ENCODE measurements around the gene CDKN2D.
A peak's percentile ranks its signal among the peaks of the same experiment; 100 is the strongest.

CDKN2D gene

GRCh38 chr19:10568826-10569651 is at the start of gene CDKN2D:
TSS of gene CDKN2D (minus strand) at chr19:10568979. CDS start at chr19:10568653, 326 bp downstream.
- H3K27ac ChIP-seq: peak within 1 kb of the TSS; percentile 14 to 95 (median 84)

DNA sequence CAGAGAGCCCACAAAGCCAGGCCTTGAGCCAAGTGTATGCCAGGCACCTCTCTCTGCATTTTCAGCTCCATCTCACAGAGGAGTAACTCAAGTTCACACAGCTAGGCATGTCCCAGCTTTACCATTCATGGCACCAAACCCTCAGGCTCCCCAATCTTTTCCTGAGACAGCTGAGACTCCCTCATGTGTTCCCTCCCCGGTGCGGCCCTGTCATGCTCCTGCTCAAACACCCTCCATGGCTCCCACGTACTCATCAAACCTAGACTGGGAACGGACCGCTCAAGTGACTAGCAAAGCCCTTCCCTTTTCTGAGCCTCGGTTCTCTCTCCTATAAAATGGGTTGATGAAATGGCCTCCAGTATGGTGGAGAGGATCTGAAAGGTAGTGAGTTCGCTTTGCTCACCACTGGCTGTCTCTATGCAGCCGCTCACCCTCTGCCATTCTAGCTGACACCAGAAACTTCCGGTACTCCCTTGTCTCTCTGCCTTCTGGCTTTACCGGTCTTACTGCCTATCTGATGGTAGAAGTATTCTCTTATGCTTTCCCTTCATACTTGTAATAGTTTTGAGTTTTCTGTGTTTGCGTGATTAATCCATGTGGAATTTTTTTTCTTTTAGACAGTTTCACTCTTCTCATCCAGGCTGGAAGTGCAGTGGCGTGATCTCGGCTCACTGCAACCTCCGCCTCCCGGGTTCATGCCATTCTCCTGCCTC is 48.8 kb upstream of the CDKN2D start:
- no peak overlapping the region for H3K4me3 ChIP-seq

More at GRCh38 chr19:10568826-10569651, at the start of gene CDKN2D:
- peak within 1 kb of the TSS; percentile 54 to 93 (median 63) for H3K4me3 ChIP-seq

DNA sequence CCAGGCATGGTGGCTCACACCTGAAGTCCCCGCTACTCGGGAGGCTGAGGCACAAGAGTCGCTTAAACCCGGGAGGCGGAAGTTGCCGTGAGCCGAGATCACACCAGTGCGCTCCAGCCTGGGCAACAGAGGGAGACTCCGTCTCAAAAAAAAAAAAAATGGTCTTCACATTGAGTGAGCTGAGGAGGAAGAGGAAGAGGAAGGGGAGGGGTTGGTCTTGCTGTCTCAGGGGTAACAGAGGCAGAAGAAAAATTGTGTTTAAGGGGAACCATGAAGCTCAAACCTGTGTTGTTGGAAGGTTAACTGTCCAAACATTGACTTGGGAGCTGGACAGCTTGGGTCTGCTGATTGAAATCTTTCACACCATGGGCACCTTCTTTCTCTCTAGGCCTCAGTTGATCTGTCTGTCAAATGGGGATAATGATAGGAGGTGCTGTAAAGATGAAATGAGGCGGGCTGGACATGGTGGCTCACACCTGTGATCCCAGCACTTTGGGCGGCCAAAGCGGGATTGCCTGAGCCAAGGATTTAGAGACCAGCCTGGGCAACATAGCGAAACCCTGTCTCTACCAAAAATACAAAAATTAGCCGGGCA is 46.7 kb upstream of the CDKN2D start:
- Histone ChIP-seq H3K27ac (no peak overlapping the region), H3K4me3 (no peak overlapping the region)

More for the DNA sequence above, 48.8 kb upstream of the CDKN2D start:
- peak overlapping the region in 13 of 21 experiments; percentile 2 to 66 (median 19) for H3K27ac ChIP-seq

GRCh38 chr19:10612499-10613119 is 43.8 kb upstream of the CDKN2D start:
- Histone ChIP-seq H3K4me3 (no peak overlapping the region), H3K27ac (peak overlapping the region in 16 of 21 experiments; percentile 5 to 75 (median 46))

GRCh38 chr19:10611907-10612306 is 43.1 kb upstream of the CDKN2D start:
- Histone ChIP-seq H3K4me3 (no peak overlapping the region), H3K27ac (peak overlapping the region in 9 of 21 experiments; percentile 6 to 75 (median 47))

- H3K27ac ChIP-seq: peak overlapping the region in 20 of 21 experiments; percentile 76 to 97 (median 90)
- H3K4me3 ChIP-seq: peak overlapping the region in 1 of 7 experiments; percentile 95
These were observed 35.7 kb upstream of the CDKN2D start for GRCh38 chr19:10604460-10604980.

- peak overlapping the region; percentile 78 to 95 (median 85) for H3K4me3 ChIP-seq
- peak overlapping the region; percentile 45 to 97 (median 90) for H3K27ac ChIP-seq
These were observed 35.2 kb upstream of the CDKN2D start for GRCh38 chr19:10603873-10604459.

- Histone ChIP-seq H3K27ac (peak overlapping the region; percentile 67 to 97 (median 90)), H3K4me3 (peak overlapping the region; percentile 78 to 95 (median 85))
These were observed 34.5 kb upstream of the CDKN2D start for GRCh38 chr19:10603084-10603872.

DNA sequence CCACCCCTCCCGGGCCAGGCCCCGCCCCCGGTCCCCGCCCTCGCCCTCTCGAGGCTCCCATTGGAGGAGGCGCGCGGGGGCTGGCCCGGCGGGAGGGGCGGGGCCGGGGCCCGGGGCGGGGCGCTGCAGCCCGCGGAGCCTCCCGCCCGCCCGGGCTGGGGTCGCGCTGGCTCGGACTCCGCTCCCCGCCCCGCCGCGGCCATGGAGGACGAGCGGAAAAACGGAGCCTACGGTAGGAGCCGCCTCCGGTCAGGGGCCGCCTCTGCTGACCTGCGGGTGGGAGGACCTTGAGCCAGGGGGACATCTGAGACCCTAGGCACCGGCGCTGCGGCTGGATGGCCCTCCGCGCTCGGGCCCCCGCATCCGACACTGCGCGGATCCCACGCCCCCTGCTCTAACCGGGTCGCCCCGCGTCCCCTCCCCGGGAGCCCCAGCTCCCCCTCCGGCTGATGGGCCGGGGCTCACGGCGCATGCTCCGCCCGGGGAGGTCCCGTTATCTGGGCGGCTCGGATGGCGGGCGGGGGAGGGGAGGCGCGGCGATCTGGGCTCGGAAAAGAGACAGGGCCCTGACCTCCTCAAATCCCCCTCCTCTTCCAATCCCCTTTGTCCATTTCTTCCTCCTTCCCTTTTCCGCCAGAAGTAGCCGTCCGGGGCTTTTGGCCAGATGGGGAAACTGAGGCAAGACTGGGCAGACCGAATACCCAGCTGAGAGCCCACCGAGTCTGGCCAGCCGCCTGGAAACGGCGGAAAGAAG is 33.7 kb upstream of the CDKN2D start:
- peak overlapping the region; percentile 67 to 97 (median 90) for H3K27ac ChIP-seq
- H3K4me3 ChIP-seq: peak overlapping the region; percentile 78 to 95 (median 85)

DNA sequence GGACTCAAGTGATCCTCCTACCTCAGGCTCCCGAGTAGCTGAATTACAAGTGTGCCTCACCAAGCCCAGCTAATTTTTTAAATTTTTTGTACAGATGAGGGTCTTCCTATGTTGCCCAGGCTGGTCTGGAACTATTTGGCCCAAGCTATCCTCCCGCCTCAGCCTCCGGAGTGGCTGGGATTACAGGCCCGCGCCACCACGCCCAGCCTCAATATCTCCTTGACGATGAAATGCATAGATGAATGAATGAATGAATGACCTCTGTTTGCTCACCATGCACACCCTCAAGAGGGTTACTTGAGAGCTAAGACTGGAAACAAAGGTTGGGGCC is 33.2 kb upstream of the CDKN2D start:
- Histone ChIP-seq H3K27ac (no peak overlapping the region), H3K4me3 (peak overlapping the region in 3 of 7 experiments; percentile 84 to 95 (median 85))

GRCh38 chr19:10600149-10600548 is 31.4 kb upstream of the CDKN2D start:
- no peak overlapping the region for H3K4me3 ChIP-seq
- H3K27ac ChIP-seq: no peak overlapping the region

- peak overlapping the region in 12 of 21 experiments; percentile 3 to 74 (median 42) for H3K27ac ChIP-seq
These were observed 25.2 kb upstream of the CDKN2D start for GRCh38 chr19:10593820-10594637.

DNA sequence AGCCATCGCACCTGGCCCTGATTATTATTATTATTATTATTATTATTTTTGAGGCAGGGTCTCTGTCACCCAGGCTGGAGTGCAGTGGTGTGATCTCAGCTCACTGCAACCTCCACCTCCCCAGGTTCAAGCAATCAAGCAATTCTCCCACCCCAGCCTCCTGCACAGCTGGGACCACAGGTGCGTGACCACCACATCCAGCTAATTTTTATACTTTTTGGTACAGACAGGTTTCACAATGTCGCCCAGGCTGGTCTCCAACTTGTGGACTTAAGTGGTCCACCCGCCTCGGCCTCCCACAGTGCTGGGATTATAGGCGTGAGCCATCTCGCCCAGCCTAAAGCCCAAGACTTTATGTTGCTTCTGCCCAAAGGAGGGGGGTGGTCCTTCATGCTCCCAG is 24.4 kb upstream of the CDKN2D start:
- Histone ChIP-seq H3K27ac (peak overlapping the region in 6 of 21 experiments; percentile 8 to 62 (median 56)), H3K4me3 (no peak overlapping the region)

More at GRCh38 chr19:10593820-10594637, 25.2 kb upstream of the CDKN2D start:
- H3K4me3 ChIP-seq: no peak overlapping the region

DNA sequence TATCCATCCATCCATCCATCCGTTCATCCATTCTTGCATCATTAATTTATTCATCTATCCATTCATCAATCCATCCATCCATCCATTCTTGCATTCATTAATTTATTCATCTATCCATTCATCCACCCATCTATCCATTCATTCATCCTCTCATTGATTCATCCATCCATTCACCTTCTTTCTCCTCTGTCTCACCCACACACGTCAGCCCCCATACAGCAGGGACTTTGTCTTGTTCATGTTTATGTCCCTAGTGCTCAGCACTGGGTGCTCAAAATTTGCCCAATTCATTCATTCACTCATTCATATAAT is 19.0 kb upstream of the CDKN2D start:
- no peak overlapping the region for H3K27ac ChIP-seq

GRCh38 chr19:10587022-10587838 is 18.5 kb upstream of the CDKN2D start, which contains the start of gene AP1M2:
TSS of gene AP1M2 (minus strand) at chr19:10587312. CDS start at chr19:10587231, 81 bp downstream.
- Histone ChIP-seq H3K4me3 (peak within 1 kb of the TSS; percentile 32 to 58 (median 47)), H3K27ac (peak within 1 kb of the TSS in 16 of 21 experiments; percentile 13 to 85 (median 67))

More for the DNA sequence above, 19.0 kb upstream of the CDKN2D start:
- H3K4me3 ChIP-seq: no peak overlapping the region

DNA sequence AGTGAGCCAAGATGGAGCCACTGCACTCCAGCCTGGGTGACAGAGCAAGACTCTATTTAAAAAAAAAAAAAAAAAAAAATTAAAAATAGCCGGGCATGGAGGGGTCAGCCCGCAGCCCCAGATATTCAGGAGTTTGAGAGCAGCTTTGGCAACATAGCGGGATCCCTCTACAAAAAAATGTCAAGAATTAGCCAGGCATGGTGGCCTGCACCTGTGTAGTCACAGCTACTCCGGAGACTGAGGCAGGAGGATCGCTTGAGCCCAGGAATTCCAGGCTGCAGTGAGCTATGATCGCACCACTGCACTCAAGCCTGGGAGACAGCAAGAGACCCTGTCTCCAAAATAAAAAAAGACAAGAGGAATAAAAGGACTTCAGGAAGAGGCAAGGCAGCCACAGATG is 17.6 kb upstream of the CDKN2D start:
- Histone ChIP-seq H3K4me3 (peak overlapping the region; percentile 32 to 58 (median 47)), H3K27ac (peak overlapping the region in 8 of 21 experiments; percentile 13 to 85 (median 63))

Data from skin epidermis (tissue), 12 donors.